Measurements from ENCODE around the gene EMC9.

DNA sequence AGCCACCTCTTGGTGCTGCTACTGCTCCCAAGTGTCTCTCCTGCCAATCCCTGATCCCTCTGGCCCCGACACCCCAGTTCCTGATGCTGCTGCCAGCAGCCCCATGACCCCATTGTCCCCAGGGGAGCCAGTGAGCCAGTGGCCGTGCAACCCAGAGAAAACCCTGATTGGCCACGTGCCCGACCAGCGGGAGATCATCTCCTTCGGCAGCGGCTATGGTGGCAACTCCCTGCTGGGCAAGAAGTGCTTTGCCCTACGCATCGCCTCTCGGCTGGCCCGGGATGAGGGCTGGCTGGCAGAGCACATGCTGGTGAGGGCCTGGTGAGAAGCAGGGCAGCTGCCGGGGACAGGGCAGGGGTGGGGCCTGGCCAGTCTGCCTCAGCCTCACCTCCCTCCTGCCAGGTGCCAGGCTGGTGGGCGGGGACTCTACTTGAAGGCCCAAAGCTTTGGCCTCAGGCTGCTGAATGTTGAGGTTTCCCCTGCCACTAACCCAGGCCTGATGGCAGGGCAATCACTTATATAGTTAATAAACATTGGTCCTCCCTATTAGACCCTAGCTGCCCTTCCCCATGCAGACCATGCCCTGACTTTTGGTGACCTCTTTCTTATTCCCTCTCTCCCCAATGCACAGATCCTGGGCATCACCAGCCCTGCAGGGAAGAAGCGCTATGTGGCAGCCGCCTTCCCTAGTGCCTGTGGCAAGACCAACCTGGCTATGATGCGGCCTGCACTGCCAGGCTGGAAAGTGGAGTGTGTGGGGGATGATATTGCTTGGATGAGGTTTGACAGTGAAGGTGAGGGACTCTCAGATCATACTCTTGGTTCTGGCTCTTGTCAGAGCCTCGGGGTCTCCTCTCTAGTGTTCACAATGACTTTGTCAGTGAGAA lies 42.2 kb downstream of the EMC9 start:
- no peak for TF ChIP-seq EZH2phosphoT487 (IDR thresholded peaks at IDR 0.05; ENCODE audit: borderline replicate concordance)
- no peak for TF ChIP-seq CTCF (conservative IDR thresholded peaks at IDR 0.05; ENCODE audit: low read length)
